Neural progenitor cell (in vitro differentiated cells): ENCODE measurements around the gene PDCD11.

Experiments used
- EZH2 ChIP-seq: fragments of 200-600 bp; sonication (generic); IDR thresholded peaks from 2 replicates; pipeline ENCODE4 v1.6.1; 2017; ENCODE audit warnings: antibody characterized with exemption, mild to moderate bottlenecking, moderate library complexity
- EZH2phosphoT487 ChIP-seq: fragments of 200-600 bp; sonication (generic); IDR thresholded peaks from 2 replicates; pipeline ENCODE4 v1.6.1; 2017; ENCODE audit warnings: antibody characterized with exemption
- TF ChIP-seq, protein P1 (sequence below): fragments of 200-600 bp; sonication (generic); IDR thresholded peaks from 2 replicates; pipeline ENCODE4 v1.5.1; 2017; ENCODE audit warnings: antibody characterized with exemption, mild to moderate bottlenecking

DNA sequence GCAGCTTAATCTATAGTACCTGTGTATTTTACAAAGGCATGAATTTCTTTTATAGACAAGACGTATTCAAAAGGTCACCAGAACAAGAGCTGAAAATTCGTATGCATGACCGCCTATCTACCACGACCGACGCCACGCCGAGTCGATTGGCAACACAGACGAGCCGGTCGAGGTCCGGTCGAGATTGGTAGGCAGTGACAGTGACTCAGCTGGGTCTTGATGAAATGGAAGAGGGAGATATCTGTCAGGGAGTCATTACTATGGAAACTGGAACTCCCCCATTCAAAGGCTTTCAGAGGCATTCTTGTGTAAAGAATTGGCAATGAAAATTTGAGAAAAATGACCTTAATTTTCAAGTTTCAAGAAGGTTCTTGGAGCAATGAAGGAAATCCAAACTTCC, 2.2 kb upstream of the PDCD11 start:
- TF ChIP-seq, protein P1, sequence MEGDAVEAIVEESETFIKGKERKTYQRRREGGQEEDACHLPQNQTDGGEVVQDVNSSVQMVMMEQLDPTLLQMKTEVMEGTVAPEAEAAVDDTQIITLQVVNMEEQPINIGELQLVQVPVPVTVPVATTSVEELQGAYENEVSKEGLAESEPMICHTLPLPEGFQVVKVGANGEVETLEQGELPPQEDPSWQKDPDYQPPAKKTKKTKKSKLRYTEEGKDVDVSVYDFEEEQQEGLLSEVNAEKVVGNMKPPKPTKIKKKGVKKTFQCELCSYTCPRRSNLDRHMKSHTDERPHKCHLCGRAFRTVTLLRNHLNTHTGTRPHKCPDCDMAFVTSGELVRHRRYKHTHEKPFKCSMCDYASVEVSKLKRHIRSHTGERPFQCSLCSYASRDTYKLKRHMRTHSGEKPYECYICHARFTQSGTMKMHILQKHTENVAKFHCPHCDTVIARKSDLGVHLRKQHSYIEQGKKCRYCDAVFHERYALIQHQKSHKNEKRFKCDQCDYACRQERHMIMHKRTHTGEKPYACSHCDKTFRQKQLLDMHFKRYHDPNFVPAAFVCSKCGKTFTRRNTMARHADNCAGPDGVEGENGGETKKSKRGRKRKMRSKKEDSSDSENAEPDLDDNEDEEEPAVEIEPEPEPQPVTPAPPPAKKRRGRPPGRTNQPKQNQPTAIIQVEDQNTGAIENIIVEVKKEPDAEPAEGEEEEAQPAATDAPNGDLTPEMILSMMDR = no peak
- no peak for TF ChIP-seq EZH2phosphoT487
- no peak for TF ChIP-seq EZH2
